HEK293 (cell line): ENCODE data around the gene SRL.
A peak's percentile ranks its signal among the peaks of the same experiment; 100 is the strongest.

Source experiments
- CTCF ChIA-PET: fragments of 350-600 bp; formaldehyde crosslinking; extraction: SDS; loops from one replicate; lab custom pipeline; 2021; ENCODE audit warnings: antibody characterized with exemption; lab: Yijun Ruan, JAX
- POLR2A ChIA-PET: fragments of 300-600 bp; formaldehyde crosslinking; extraction: SDS; loops from one replicate; lab custom pipeline; 2020; ENCODE audit warnings: antibody characterized with exemption, inconsistent platforms; lab: Yijun Ruan, JAX
- H3K27ac ChIP-seq: fragments of 200-500 bp; sonication (Bioruptor generic); 2 replicates; pipeline ENCODE4 v1.5.1; 2014; ENCODE audit warnings: low read depth, low read length, control low read depth, inconsistent platforms; ENCODE audit errors: extremely low read depth
- H3K36me3 ChIP-seq, 2 experiments: fragments of 200-500 bp in 1 of 2; sonication (Bioruptor generic) in 1 of 2; 1 replicate in 1 of 2; 2 replicates in 1 of 2; pipeline ENCODE4 v1.5.1; 2014 to 2017; ENCODE audit warnings: inconsistent platforms in 2 of 2, low read length in 2 of 2; ENCODE audit not compliant: control insufficient read depth in 2 of 2, insufficient read depth in 1 of 2
- H3K4me1 ChIP-seq: fragments of 200-500 bp; sonication (Bioruptor generic); 2 replicates; pipeline ENCODE4 v1.5.1; 2014; ENCODE audit warnings: mild to moderate bottlenecking, low read length, inconsistent platforms; ENCODE audit not compliant: control insufficient read depth, insufficient read depth
- H3K4me3 ChIP-seq: 2 replicates; pipeline ENCODE4 v1.5.1; 2011; ENCODE audit warnings: low read depth, mild to moderate bottlenecking, control low read depth, low read length, moderate library complexity
- H3K9me3 ChIP-seq: fragments of 200-500 bp; sonication (Bioruptor generic); 2 replicates; pipeline ENCODE4 v1.5.1; 2014; ENCODE audit warnings: low read depth, low read length, inconsistent platforms; ENCODE audit not compliant: control insufficient read depth, insufficient read depth
- BCL11A ChIP-seq: fragments of 450-650 bp; formaldehyde crosslinking; IDR thresholded peaks from 2 replicates; pipeline ENCODE4 v1.5.1; 2016; ENCODE audit warnings: low read depth, missing biosample characterization, missing genetic modification characterization
- BCL6B ChIP-seq: fragments of 450-650 bp; formaldehyde crosslinking; IDR thresholded peaks from 2 replicates; pipeline ENCODE4 v1.5.1; 2017; ENCODE audit warnings: missing biosample characterization, missing genetic modification characterization
- REPIN1 ChIP-seq: fragments of 450-650 bp; formaldehyde crosslinking; IDR thresholded peaks from 2 replicates; pipeline ENCODE4 v1.5.1; 2017; ENCODE audit warnings: missing biosample characterization, missing genetic modification characterization, low read depth
- TSHZ1 ChIP-seq: fragments of 450-650 bp; formaldehyde crosslinking; IDR thresholded peaks from 2 replicates; pipeline ENCODE4 v1.5.1; 2016; ENCODE audit warnings: missing biosample characterization, missing genetic modification characterization, borderline replicate concordance
- YY1 ChIP-seq: fragments of 450-650 bp; formaldehyde crosslinking; IDR thresholded peaks from 2 replicates; pipeline ENCODE4 v1.5.1; 2018; ENCODE audit warnings: missing biosample characterization, missing genetic modification characterization
- ZBTB10 ChIP-seq: fragments of 450-650 bp; formaldehyde crosslinking; IDR thresholded peaks from 2 replicates; pipeline ENCODE4 v1.5.1; 2016; ENCODE audit warnings: missing biosample characterization, missing genetic modification characterization
- ZIC2 ChIP-seq: fragments of 450-650 bp; formaldehyde crosslinking; IDR thresholded peaks from 2 replicates; pipeline ENCODE4 v1.5.1; 2016; ENCODE audit warnings: missing biosample characterization, missing genetic modification characterization
- ZNF121 ChIP-seq: fragments of 450-650 bp; formaldehyde crosslinking; IDR thresholded peaks from 2 replicates; pipeline ENCODE4 v1.5.1; 2016; ENCODE audit warnings: missing biosample characterization, missing genetic modification characterization
- ZNF133 ChIP-seq: fragments of 450-650 bp; formaldehyde crosslinking; IDR thresholded peaks from 2 replicates; pipeline ENCODE4 v1.5.1; 2016; ENCODE audit warnings: missing biosample characterization, missing genetic modification characterization
- ZNF138 ChIP-seq: fragments of 450-650 bp; formaldehyde crosslinking; IDR thresholded peaks from 2 replicates; pipeline ENCODE4 v1.5.1; 2016; ENCODE audit warnings: missing biosample characterization, missing genetic modification characterization, borderline replicate concordance
- ZNF140 ChIP-seq: fragments of 450-650 bp; formaldehyde crosslinking; IDR thresholded peaks from 2 replicates; pipeline ENCODE4 v1.5.1; 2016; ENCODE audit warnings: missing biosample characterization, missing genetic modification characterization
- ZNF26 ChIP-seq: fragments of 450-650 bp; formaldehyde crosslinking; IDR thresholded peaks from 2 replicates; pipeline ENCODE4 v1.5.1; 2016; ENCODE audit warnings: missing biosample characterization, missing genetic modification characterization
- ZNF335 ChIP-seq: fragments of 450-650 bp; formaldehyde crosslinking; conservative IDR thresholded peaks from 2 replicates; pipeline ENCODE4 v1.5.1; 2016; ENCODE audit warnings: missing biosample characterization, missing genetic modification characterization
- ZNF48 ChIP-seq: fragments of 450-650 bp; formaldehyde crosslinking; IDR thresholded peaks from 2 replicates; pipeline ENCODE4 v1.5.1; 2016; ENCODE audit warnings: missing biosample characterization, missing genetic modification characterization
- ZNF518A ChIP-seq: fragments of 450-650 bp; formaldehyde crosslinking; conservative IDR thresholded peaks from 2 replicates; pipeline ENCODE4 v1.5.1; 2016; ENCODE audit warnings: low read depth, missing biosample characterization, missing genetic modification characterization
- ZNF529 ChIP-seq: fragments of 450-650 bp; formaldehyde crosslinking; IDR thresholded peaks from 2 replicates; pipeline ENCODE4 v1.5.1; 2017; ENCODE audit warnings: missing genetic modification characterization, missing biosample characterization; ENCODE audit not compliant: insufficient replicate concordance
- ZNF768 ChIP-seq: fragments of 450-650 bp; formaldehyde crosslinking; IDR thresholded peaks from 2 replicates; pipeline ENCODE4 v1.5.1; 2018; ENCODE audit warnings: missing biosample characterization, mild to moderate bottlenecking, missing genetic modification characterization
- ZNF837 ChIP-seq: fragments of 450-650 bp; formaldehyde crosslinking; IDR thresholded peaks from 2 replicates; pipeline ENCODE4 v1.5.1; 2016; ENCODE audit warnings: missing biosample characterization, missing genetic modification characterization

SRL gene

GRCh38 chr16:4207229-4207628 is 34.7 kb downstream of the SRL start:
- CTCF ChIA-PET: interaction anchor here (0.7 to 0.8 kb wide), 3 partner anchors 10 to 519 kb away, joined by 4 to 6 read pairs (median 4); no protein-coding TSS in a partner anchor
- POLR2A ChIA-PET: no interaction called here
- H3K4me1 ChIP-seq: no peaks in the 10 kb centered on the region
- no peaks in the 10 kb centered on the region for H3K9me3 ChIP-seq
- no peaks in the 10 kb centered on the region for H3K36me3 ChIP-seq
- TF ChIP-seq ZNF837 (tag by site-specific recombination) (no peak), BCL11A (tag by site-specific recombination) (no peak), ZNF335 (tag by site-specific recombination) (no peak), REPIN1 (tag by site-specific recombination) (no peak), ZBTB10 (tag by site-specific recombination) (no peak), ZNF138 (tag by site-specific recombination) (no peak), ZNF26 (tag by site-specific recombination) (no peak), ZNF48 (tag by site-specific recombination) (no peak), BCL6B (tag by site-specific recombination) (no peak), ZNF768 (no peak), ZNF133 (tag by site-specific recombination) (no peak), ZNF121 (tag by site-specific recombination) (no peak), ZNF140 (tag by site-specific recombination) (no peak)
- no peak overlapping the region for H3K27ac ChIP-seq
- H3K4me3 ChIP-seq: no peak overlapping the region

- POLR2A ChIA-PET: no interaction called here
Observed at GRCh38 chr16:4206680-4207079, 35.2 kb downstream of the SRL start.

More at GRCh38 chr16:4206680-4207079, 35.2 kb downstream of the SRL start:
- H3K4me3 ChIP-seq: no peak overlapping the region
- no peaks in the 10 kb centered on the region for H3K4me1 ChIP-seq
- H3K27ac ChIP-seq: no peak overlapping the region
- no peaks in the 10 kb centered on the region for H3K9me3 ChIP-seq
- no peaks in the 10 kb centered on the region for H3K36me3 ChIP-seq
- TF ChIP-seq ZNF48 (tag by site-specific recombination) (no peak), ZNF529 (no peak), YY1 (tag by site-specific recombination) (no peak), ZIC2 (tag by site-specific recombination) (peak; percentile 34), TSHZ1 (no peak), ZNF518A (tag by site-specific recombination) (no peak)
- CTCF ChIA-PET: interaction anchor here (0.7 to 0.8 kb wide), 3 partner anchors 10 to 519 kb away, joined by 4 to 6 read pairs (median 4); no protein-coding TSS in a partner anchor
